Liver (tissue), 9 donors: ENCODE data around the gene RAB17. TPM values are rescaled to one million over a fixed set of nuclear protein-coding genes. Genes with fewer than 3 reads are reported as not detected.

Experiments used
- DNase-seq: peaks from one replicate; pipeline ENCODE4 v3.0.0-alpha.2; 2017; ENCODE audit warnings: low spot score
- H3K27ac ChIP-seq, 2 donors: one replicate each; pipeline ENCODE4 v1.7.0; 2013; ENCODE audit warnings: inconsistent platforms in 2 of 2, low read length in 2 of 2, control low read depth in 1 of 2, low read depth in 1 of 2, mild to moderate bottlenecking in 1 of 2
- H3K27me3 ChIP-seq, 4 donors: one replicate each; pipeline versions ENCODE4 v1.6.1 to v1.7.0; 2013; ENCODE audit warnings: low read length in 3 of 4, inconsistent platforms in 1 of 4, mild to moderate bottlenecking in 1 of 4, moderate library complexity in 1 of 4; ENCODE audit not compliant: control insufficient read depth in 4 of 4, insufficient read depth in 4 of 4
- H3K36me3 ChIP-seq, 4 donors: one replicate each; pipeline versions ENCODE4 v1.6.1 to v1.7.0; 2013; ENCODE audit warnings: low read length in 3 of 4, mild to moderate bottlenecking in 3 of 4, low read depth in 1 of 4, moderate library complexity in 1 of 4; ENCODE audit not compliant: control insufficient read depth in 4 of 4, insufficient read depth in 3 of 4
- H3K4me1 ChIP-seq, 4 donors: one replicate each; pipeline versions ENCODE4 v1.6.1 to v1.7.0; 2013; ENCODE audit warnings: low read length in 3 of 4, mild to moderate bottlenecking in 3 of 4, moderate library complexity in 1 of 4; ENCODE audit not compliant: control insufficient read depth in 4 of 4, insufficient read depth in 4 of 4
- H3K4me3 ChIP-seq, 3 donors: one replicate each; pipeline versions ENCODE4 v1.6.1 to v1.7.0; 2013; ENCODE audit warnings: low read length in 3 of 3, control low read depth in 1 of 3, low read depth in 1 of 3, mild to moderate bottlenecking in 1 of 3
- H3K9ac ChIP-seq, 2 donors: one replicate each; pipeline ENCODE4 v1.7.0; 2013; ENCODE audit warnings: low read length in 2 of 2, mild to moderate bottlenecking in 2 of 2, moderate library complexity in 2 of 2, control low read depth in 1 of 2, low read depth in 1 of 2
- H3K9me3 ChIP-seq, 4 donors: one replicate each; pipeline versions ENCODE4 v1.6.1 to v1.7.0; 2013; ENCODE audit warnings: low read length in 3 of 4; ENCODE audit not compliant: control insufficient read depth in 4 of 4
- EGR1 ChIP-seq, 2 donors: IDR thresholded peaks; 2 replicates each; pipeline ENCODE4 v1.6.1; 2016 to 2018; ENCODE audit warnings: antibody characterized with exemption in 2 of 2, low read depth in 2 of 2
- FOXA1 ChIP-seq: IDR thresholded peaks from 2 replicates; pipeline ENCODE4 v1.6.1; 2016; ENCODE audit warnings: antibody characterized with exemption
- FOXA2 ChIP-seq: IDR thresholded peaks from 2 replicates; pipeline ENCODE4 v1.6.1; 2016; ENCODE audit warnings: antibody characterized with exemption
- GABPA ChIP-seq, 2 donors: IDR thresholded peaks in 1 of 2; conservative IDR thresholded peaks in 1 of 2; 2 replicates each; pipeline ENCODE4 v1.6.1; 2016; ENCODE audit warnings: antibody characterized with exemption in 2 of 2, mild to moderate bottlenecking in 1 of 2, moderate library complexity in 1 of 2
- HNF4A ChIP-seq, 2 donors: conservative IDR thresholded peaks; 2 replicates each; pipeline ENCODE4 v1.6.1; 2016; ENCODE audit warnings: antibody characterized with exemption in 2 of 2, mild to moderate bottlenecking in 2 of 2
- HNF4G ChIP-seq: IDR thresholded peaks from 2 replicates; pipeline ENCODE4 v1.6.1; 2016; ENCODE audit warnings: antibody characterized with exemption
- JUND ChIP-seq, 2 donors: IDR thresholded peaks; 2 replicates each; pipeline ENCODE4 v1.6.1; 2016; ENCODE audit warnings: antibody characterized with exemption in 2 of 2
- NR2F2 ChIP-seq: IDR thresholded peaks from 2 replicates; pipeline ENCODE4 v1.6.1; 2016; ENCODE audit warnings: antibody characterized with exemption
- RAD21 ChIP-seq, 2 donors: IDR thresholded peaks; 2 replicates each; pipeline ENCODE4 v1.6.1; 2016; ENCODE audit warnings: antibody characterized with exemption in 2 of 2, mild to moderate bottlenecking in 2 of 2
- RXRA ChIP-seq, 2 donors: IDR thresholded peaks; 2 replicates each; pipeline ENCODE4 v1.6.1; 2017 to 2018; ENCODE audit warnings: antibody characterized with exemption in 2 of 2, mild to moderate bottlenecking in 1 of 2
- SP1 ChIP-seq: IDR thresholded peaks from 2 replicates; pipeline ENCODE4 v1.6.1; 2018; ENCODE audit warnings: antibody characterized with exemption, mild to moderate bottlenecking
- TAF1 ChIP-seq: conservative IDR thresholded peaks from 2 replicates; pipeline ENCODE4 v1.6.1; 2016; ENCODE audit warnings: antibody characterized with exemption, mild to moderate bottlenecking
- YY1 ChIP-seq: IDR thresholded peaks from 2 replicates; pipeline ENCODE4 v1.6.1; 2016; ENCODE audit warnings: antibody characterized with exemption, mild to moderate bottlenecking
- WGBS: extraction: QIAGEN DNeasy Blood & Tissue Kit; methylation state at CpG from one replicate; pipeline ENCODE4 v1.1.7; 2013; 5-methylcytosine and 5-hydroxymethylcytosine counted together
- polyA plus RNA-seq, 2 donors: library from polyadenylated mRNA; stranded (reverse) in 1 of 2; unstranded in 1 of 2; fragments of 200-250 nt in 1 of 2; fragments of >200 nt in 1 of 2; fragmentation: Nextera tagmentation in 1 of 2; extraction: Ambion mirVana in 1 of 2; gene quantifications; one replicate each; pipeline versions ENCODE4 v1.2.1 to v1.2.3, GENCODE V29; 2013 to 2015
- total RNA-seq, 2 donors: library from RNA; depleted of rRNA; stranded (reverse); fragments of >200 nt; gene quantifications; one replicate each; pipeline ENCODE4 v1.2.3, GENCODE V29; 2014
- TF ChIP-seq, protein P1 (sequence below): IDR thresholded peaks from 2 replicates; pipeline ENCODE4 v1.6.1; 2016; ENCODE audit warnings: antibody characterized with exemption, mild to moderate bottlenecking
- TF ChIP-seq, protein P2 (sequence below): IDR thresholded peaks from 2 replicates; pipeline ENCODE4 v1.6.1; 2016; ENCODE audit warnings: antibody characterized with exemption
- TF ChIP-seq, protein P3 (sequence below): IDR thresholded peaks from 2 replicates; pipeline ENCODE4 v1.6.1; 2016; ENCODE audit warnings: antibody characterized with exemption
- TF ChIP-seq, protein P4 (sequence below): IDR thresholded peaks from 2 replicates; pipeline ENCODE4 v1.6.1; 2016; ENCODE audit warnings: antibody characterized with exemption
- TF ChIP-seq, protein P5 (sequence below): fragments of 150-350 bp; IDR thresholded peaks from 2 replicates; pipeline ENCODE4 v1.5.1; 2017; ENCODE audit warnings: improper control_type of control experiment, low read depth, low read length; ENCODE audit not compliant: missing input control
- donor health status: healthy.
- donor health status: healthy.
- donor health status: healthy.
- donor health status: healthy.
- donor health status: healthy.

Gene RAB17
- total and polyA plus RNA-seq, 4 donors = 17.8 to 96.5 (median 74.9) TPM

DNA sequence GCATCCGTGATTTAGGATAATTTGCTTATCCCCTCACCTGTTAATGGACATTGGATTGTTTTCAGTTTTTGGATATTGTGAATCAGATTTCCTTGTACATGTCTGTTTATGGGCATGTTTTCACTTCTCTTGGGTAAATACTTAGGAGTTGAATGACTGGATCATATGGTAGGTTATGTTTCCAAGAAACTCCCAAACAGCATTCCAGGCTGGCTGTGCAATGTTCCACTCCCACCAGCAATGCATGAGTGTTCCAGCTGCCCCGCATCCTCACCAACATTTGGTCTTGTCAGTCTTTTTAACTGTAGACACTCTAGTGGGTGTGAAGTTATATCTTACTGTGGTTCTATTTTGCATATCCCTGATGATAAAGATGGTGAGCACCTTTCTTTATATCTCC, 27.9 kb upstream of the RAB17 start:
- 90% methylated on average over 2 of the region's 2 CpGs for WGBS
- DNase-seq = no peak
- Histone ChIP-seq H3K27me3 (no peaks in the 10 kb centered on the region), H3K9ac (no peak overlapping the region), H3K9me3 (no peaks in the 10 kb centered on the region), H3K4me1 (no peaks in the 10 kb centered on the region), H3K4me3 (no peak overlapping the region), H3K36me3 (no peaks in the 10 kb centered on the region), H3K27ac (no peak overlapping the region)
- TF ChIP-seq FOXA2 (no peak), JUND (IDR thresholded peaks at IDR 0.05) (no peak), SP1 (no peak), NR2F2 (no peak), HNF4A (conservative IDR thresholded peaks at IDR 0.05) (no peak), RAD21 (IDR thresholded peaks at IDR 0.05) (no peak), GABPA (IDR thresholded peaks at IDR 0.05 in 1 of 2, conservative IDR thresholded peaks at IDR 0.05 in 1 of 2) (no peak), RXRA (IDR thresholded peaks at IDR 0.05) (no peak), TAF1 (no peak), EGR1 (IDR thresholded peaks at IDR 0.05; ENCODE audit: low read depth in 2 of 2) (no peak), FOXA1 (no peak), HNF4G (no peak)
- TF ChIP-seq, protein P1, sequence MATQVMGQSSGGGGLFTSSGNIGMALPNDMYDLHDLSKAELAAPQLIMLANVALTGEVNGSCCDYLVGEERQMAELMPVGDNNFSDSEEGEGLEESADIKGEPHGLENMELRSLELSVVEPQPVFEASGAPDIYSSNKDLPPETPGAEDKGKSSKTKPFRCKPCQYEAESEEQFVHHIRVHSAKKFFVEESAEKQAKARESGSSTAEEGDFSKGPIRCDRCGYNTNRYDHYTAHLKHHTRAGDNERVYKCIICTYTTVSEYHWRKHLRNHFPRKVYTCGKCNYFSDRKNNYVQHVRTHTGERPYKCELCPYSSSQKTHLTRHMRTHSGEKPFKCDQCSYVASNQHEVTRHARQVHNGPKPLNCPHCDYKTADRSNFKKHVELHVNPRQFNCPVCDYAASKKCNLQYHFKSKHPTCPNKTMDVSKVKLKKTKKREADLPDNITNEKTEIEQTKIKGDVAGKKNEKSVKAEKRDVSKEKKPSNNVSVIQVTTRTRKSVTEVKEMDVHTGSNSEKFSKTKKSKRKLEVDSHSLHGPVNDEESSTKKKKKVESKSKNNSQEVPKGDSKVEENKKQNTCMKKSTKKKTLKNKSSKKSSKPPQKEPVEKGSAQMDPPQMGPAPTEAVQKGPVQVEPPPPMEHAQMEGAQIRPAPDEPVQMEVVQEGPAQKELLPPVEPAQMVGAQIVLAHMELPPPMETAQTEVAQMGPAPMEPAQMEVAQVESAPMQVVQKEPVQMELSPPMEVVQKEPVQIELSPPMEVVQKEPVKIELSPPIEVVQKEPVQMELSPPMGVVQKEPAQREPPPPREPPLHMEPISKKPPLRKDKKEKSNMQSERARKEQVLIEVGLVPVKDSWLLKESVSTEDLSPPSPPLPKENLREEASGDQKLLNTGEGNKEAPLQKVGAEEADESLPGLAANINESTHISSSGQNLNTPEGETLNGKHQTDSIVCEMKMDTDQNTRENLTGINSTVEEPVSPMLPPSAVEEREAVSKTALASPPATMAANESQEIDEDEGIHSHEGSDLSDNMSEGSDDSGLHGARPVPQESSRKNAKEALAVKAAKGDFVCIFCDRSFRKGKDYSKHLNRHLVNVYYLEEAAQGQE = no peak
- TF ChIP-seq, protein P2, sequence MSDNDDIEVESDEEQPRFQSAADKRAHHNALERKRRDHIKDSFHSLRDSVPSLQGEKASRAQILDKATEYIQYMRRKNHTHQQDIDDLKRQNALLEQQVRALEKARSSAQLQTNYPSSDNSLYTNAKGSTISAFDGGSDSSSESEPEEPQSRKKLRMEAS = no peak
- TF ChIP-seq, protein P3, sequence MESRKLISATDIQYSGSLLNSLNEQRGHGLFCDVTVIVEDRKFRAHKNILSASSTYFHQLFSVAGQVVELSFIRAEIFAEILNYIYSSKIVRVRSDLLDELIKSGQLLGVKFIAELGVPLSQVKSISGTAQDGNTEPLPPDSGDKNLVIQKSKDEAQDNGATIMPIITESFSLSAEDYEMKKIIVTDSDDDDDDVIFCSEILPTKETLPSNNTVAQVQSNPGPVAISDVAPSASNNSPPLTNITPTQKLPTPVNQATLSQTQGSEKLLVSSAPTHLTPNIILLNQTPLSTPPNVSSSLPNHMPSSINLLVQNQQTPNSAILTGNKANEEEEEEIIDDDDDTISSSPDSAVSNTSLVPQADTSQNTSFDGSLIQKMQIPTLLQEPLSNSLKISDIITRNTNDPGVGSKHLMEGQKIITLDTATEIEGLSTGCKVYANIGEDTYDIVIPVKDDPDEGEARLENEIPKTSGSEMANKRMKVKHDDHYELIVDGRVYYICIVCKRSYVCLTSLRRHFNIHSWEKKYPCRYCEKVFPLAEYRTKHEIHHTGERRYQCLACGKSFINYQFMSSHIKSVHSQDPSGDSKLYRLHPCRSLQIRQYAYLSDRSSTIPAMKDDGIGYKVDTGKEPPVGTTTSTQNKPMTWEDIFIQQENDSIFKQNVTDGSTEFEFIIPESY = no peak
- TF ChIP-seq, protein P4, sequence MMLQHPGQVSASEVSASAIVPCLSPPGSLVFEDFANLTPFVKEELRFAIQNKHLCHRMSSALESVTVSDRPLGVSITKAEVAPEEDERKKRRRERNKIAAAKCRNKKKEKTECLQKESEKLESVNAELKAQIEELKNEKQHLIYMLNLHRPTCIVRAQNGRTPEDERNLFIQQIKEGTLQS = no peak

DNA sequence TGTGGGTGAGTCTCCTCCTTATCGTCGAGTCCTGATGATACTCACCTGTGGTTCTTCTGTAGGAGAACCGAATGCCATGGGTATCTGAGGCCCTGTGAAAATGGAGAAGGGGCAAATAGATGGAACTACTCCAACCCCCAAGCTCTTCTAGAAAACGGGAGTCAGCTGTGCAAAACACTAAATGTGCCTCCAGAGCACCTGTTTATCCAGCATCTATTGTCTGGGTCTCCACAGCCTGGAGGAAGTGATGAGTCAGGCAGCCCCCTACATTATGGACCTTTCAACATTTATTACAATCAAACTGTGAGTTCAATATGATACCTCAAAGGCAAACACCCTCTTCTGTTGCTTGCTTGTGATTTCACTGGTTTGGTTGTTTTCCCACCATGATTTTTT, 27.1 kb upstream of the RAB17 start:
- Histone ChIP-seq H3K36me3 (no peaks in the 10 kb centered on the region), H3K9ac (no peak overlapping the region), H3K27me3 (no peaks in the 10 kb centered on the region), H3K27ac (no peak overlapping the region), H3K9me3 (no peaks in the 10 kb centered on the region), H3K4me1 (no peaks in the 10 kb centered on the region), H3K4me3 (no peak overlapping the region)
- DNase-seq = no peak
- WGBS = 59% methylated on average over 4 of the region's 4 CpGs
- TF ChIP-seq, protein P2 = no peak
- TF ChIP-seq RAD21 (IDR thresholded peaks at IDR 0.05) = no peak
- TF ChIP-seq, protein P4 = no peak
- no peak for TF ChIP-seq EGR1 (IDR thresholded peaks at IDR 0.05; ENCODE audit: low read depth in 2 of 2)
- TF ChIP-seq YY1 = no peak
- TF ChIP-seq TAF1 = no peak
- TF ChIP-seq, protein P5, sequence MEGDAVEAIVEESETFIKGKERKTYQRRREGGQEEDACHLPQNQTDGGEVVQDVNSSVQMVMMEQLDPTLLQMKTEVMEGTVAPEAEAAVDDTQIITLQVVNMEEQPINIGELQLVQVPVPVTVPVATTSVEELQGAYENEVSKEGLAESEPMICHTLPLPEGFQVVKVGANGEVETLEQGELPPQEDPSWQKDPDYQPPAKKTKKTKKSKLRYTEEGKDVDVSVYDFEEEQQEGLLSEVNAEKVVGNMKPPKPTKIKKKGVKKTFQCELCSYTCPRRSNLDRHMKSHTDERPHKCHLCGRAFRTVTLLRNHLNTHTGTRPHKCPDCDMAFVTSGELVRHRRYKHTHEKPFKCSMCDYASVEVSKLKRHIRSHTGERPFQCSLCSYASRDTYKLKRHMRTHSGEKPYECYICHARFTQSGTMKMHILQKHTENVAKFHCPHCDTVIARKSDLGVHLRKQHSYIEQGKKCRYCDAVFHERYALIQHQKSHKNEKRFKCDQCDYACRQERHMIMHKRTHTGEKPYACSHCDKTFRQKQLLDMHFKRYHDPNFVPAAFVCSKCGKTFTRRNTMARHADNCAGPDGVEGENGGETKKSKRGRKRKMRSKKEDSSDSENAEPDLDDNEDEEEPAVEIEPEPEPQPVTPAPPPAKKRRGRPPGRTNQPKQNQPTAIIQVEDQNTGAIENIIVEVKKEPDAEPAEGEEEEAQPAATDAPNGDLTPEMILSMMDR = no peak
- no peak for TF ChIP-seq JUND (IDR thresholded peaks at IDR 0.05)
- no peak for TF ChIP-seq FOXA2
- TF ChIP-seq HNF4A (conservative IDR thresholded peaks at IDR 0.05) = no peak
- no peak for TF ChIP-seq GABPA (IDR thresholded peaks at IDR 0.05 in 1 of 2, conservative IDR thresholded peaks at IDR 0.05 in 1 of 2)
- TF ChIP-seq, protein P1 = no peak
- TF ChIP-seq SP1 = no peak
- TF ChIP-seq FOXA1 = no peak
- no peak for TF ChIP-seq HNF4G
- TF ChIP-seq NR2F2 = no peak
